Breast epithelium (tissue), 3 donors: ENCODE results near the gene ZNF653.

Experiments used
- CTCF ChIP-seq, 3 donors: fragments of 450-650 bp; IDR thresholded peaks; one replicate each; pipeline ENCODE4 v1.5.1; 2016 to 2017; ENCODE audit warnings: antibody characterized with exemption in 3 of 3, mild to moderate bottlenecking in 3 of 3, moderate library complexity in 3 of 3
- POLR2A ChIP-seq: fragments of 450-650 bp; IDR thresholded peaks from one replicate; pipeline ENCODE4 v1.6.1; 2016; ENCODE audit warnings: antibody characterized with exemption, mild to moderate bottlenecking, moderate library complexity
- POLR2AphosphoS5 ChIP-seq, 3 donors: sonication (generic); formaldehyde crosslinking; IDR thresholded peaks; one replicate each; pipeline ENCODE4 v1.6.1; 2017; ENCODE audit warnings: antibody characterized with exemption in 3 of 3

- TF ChIP-seq CTCF (IDR thresholded peaks at IDR 0.05) (no peak), POLR2A (no peak), POLR2AphosphoS5 (IDR thresholded peaks at IDR 0.05) (no peak)
Observed at GRCh38 chr19:11451871-11452619, 53.6 kb downstream of the ZNF653 start.
